HG03159 (cell line): ENCODE data around the gene SFMBT1.
"Not testable (repeated sequence)": the region's sequence is repeated elsewhere in the genome, so short reads cannot be mapped to it uniquely, and the experiment has no call there.

Experiments used
- ATAC-seq: cut with Tn5 transposase; IDR thresholded peaks from one replicate; pipeline ENCODE4 v1.9.1; 2021; ENCODE audit warnings: mild to moderate bottlenecking, moderate library complexity; ENCODE audit not compliant: unreplicated experiment

The SFMBT1 gene

DNA sequence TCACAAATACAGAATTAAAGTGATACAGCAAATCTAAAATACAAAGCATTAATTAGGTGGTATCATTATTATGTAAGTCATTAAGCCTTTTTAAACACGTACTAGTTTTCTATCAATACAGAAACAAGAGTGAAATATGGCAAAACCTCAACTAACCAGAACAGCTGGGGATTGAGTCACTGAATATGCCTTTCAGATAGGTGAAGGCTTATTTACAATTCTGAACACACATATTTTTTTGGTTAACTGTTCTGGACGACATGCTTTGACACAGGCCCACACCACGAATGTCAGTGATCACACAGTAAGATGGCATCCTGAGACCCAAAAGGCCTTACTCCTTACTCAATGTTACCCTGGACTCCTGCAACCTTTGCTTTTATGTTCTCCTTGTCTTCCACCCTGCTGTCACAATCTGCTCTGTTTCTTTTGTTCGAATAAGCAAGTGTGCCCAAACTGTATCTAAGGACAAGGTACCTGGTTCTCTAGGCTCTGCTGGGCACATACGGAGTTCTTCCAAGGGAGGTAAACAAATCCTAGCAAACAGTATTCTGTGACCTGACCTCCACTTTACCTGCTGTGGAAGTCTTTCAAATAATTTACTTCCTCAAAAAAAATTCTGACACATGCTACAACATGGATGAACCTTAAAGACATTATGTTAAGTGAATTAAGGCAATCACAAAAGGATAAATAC, 7.0 kb downstream of the SFMBT1 start:
- no peak for ATAC-seq

- ATAC-seq: no peak
These were observed 9.9 kb downstream of the SFMBT1 start for GRCh38 chr3:53035825-53036619.

GRCh38 chr3:53035018-53035417, 10.9 kb downstream of the SFMBT1 start:
- not testable (repeated sequence) for ATAC-seq

DNA sequence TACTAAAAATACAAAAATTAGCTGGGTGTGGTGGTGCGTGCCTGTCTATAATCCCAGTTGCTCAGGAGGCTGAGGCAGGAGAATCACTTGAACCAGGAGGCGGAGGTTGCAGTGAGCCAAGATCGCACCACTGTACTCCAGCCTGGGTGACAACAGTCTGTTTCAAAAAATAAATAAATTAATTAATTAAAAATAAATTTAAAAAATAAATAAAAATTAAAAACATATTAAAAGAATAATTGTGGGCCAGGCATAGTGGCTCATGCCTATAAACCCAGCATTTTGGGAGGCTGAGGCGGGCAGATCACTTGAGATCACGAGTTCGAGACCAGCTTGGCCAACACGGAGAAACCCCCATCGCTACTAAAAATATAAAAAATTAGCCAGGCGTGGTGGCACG, 11.5 kb downstream of the SFMBT1 start:
- ATAC-seq: not testable (repeated sequence)

DNA sequence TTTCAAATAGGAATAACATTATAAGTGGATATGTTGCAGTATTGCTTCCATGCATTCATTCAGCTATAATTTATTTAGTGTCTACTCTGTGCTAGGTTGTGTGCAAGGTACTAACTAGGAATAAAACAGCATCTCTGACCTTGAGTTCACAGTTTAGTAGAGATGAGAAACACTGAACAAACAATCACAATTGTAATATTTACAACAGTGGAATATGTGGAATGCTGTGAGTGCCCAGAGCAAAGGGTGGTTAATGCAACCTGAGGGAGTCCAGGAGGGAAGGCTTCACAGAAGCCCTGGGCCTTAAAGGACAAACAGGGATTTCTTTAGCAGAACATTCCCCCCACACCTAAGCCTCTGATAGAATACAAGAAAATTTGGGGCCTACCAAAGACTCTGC, 13.3 kb downstream of the SFMBT1 start:
- no peak for ATAC-seq

- ATAC-seq: no peak
These were observed 15.0 kb downstream of the SFMBT1 start for GRCh38 chr3:53030619-53031449.

DNA sequence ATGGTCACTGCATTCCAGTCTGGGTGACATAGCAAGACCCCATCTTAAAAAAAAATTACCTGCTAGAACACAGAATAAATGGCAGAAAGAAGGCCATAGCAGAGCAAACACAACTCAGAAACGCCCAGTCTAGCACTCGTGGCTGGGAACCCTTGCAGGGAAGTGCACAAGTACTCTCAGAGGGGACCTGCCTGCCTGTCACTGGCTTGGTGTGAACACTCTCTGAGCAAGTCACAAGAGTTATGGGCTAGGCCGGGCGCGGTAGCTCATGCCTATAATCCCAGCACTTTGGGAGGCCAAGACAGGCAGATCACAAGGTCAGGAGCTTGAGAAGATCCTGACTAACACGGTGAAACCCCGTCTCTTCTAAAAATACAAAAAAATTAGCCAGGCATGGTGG, 17.2 kb downstream of the SFMBT1 start:
- no peak for ATAC-seq

GRCh38 chr3:53027254-53027844, 18.5 kb downstream of the SFMBT1 start:
- no peak for ATAC-seq

DNA sequence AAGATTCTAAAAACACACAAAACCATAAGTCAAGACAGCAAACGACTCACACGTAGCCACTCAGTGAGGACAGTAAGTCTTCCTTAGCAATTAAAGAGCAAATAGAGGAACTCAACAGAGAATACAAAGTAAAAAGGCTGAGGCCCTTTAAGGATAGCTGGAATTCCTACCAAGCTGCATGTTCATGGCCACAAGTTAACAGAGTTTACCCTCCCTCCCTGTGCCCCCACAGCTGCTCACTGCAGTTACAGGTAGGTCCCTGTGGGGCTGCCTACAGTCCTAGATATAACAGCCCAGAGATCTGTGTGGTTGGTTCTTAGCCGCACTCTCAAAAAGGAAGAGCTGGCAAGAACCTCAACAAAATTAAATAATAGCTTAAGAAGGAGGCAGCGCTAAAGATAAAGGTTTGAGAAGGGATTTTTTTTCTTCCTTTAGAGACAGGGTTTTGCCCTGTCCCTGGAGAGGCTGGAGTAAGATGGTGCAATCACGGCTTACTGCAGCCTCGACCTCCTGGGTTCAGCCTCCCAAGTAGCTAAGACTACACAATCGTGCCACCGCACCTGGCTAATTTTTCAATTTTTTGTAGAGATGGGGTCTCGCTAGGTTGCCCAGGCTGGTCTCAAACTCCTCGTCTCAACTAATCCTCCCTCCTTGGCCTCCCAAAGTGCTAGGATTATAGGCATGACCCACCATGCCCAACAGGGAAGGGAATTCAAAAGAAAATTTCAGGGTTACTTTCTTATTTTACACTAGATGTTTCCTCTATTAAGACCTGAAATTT, 19.3 kb downstream of the SFMBT1 start:
- no peak for ATAC-seq

DNA sequence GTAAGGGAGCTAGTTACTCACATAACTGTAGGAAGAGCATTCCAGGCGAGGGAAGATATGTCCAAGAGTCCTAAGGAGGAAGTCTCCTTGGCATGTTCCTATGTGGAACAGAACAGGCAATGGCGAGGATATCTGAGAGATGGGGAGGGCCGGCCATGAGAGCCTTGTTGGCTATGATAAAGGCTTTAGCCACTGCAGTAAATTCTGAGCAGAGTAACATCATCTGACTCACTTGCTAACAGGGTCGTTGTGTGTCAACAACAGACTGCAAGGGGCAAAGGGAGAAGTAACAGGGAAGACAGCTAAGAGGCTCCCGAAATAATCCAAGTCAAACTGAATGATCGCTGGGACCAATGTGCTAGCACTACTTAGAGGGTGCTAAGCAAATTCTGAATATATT, 21.6 kb downstream of the SFMBT1 start:
- no peak for ATAC-seq

DNA sequence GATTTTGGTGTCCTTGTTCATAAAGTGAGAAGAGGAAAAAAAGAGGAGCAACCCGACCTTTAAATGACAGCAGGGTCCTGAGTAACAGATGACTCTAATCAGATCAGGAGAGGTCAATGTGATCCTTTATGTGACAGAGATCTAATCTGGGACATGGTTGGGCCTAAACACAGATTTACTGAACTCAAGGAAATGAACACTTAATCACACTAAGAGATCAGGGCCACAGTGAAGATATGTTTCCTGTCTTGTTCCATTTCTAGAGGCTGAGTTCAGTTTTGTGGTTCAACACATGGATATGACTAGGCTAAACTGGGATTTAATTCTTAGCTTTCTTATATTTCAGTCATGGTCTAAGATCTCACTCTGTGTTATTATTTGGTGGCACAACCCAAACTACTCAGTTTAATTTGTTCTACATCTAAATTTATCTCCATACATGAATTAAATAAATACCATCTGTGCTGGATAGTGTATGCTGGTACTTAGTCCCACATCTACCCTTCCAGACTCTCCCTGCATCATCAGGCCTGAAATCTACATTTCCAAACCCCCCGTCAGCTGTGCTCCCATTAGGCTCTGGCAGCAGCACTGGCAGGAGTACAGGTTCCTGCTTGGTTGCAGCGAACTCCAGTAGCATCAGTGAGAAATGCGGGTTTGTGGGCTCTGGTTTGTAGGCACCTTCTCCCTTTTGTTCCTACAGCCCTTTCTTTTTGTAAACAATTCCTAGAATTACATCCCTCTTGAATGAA, 22.6 kb downstream of the SFMBT1 start:
- no peak for ATAC-seq

DNA sequence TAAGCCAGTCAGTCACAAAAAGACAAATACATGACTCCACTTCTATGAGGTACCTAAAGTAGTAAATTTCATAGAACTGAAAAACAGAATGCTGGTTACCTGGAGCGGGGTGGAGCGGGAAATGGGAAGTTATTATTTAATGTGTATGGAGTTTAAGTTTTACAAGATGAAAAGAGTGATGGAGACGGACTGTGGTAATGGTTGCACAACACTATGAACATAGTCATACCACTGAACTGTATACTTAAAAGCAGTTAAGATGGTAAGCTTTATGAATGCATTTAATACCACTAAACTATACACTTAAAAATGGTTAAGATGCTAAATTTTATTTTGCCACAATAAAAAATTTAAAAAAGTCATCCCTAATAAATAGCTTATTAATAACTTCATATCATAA, 23.2 kb downstream of the SFMBT1 start:
- no peak for ATAC-seq

- no peak for ATAC-seq
These were observed 29.6 kb downstream of the SFMBT1 start for GRCh38 chr3:53016236-53016635.

GRCh38 chr3:53011324-53011723, 34.5 kb downstream of the SFMBT1 start:
- no peak for ATAC-seq

GRCh38 chr3:53009826-53010539, 35.9 kb downstream of the SFMBT1 start:
- ATAC-seq: no peak

GRCh38 chr3:53008932-53009331, 36.9 kb downstream of the SFMBT1 start:
- ATAC-seq: no peak

DNA sequence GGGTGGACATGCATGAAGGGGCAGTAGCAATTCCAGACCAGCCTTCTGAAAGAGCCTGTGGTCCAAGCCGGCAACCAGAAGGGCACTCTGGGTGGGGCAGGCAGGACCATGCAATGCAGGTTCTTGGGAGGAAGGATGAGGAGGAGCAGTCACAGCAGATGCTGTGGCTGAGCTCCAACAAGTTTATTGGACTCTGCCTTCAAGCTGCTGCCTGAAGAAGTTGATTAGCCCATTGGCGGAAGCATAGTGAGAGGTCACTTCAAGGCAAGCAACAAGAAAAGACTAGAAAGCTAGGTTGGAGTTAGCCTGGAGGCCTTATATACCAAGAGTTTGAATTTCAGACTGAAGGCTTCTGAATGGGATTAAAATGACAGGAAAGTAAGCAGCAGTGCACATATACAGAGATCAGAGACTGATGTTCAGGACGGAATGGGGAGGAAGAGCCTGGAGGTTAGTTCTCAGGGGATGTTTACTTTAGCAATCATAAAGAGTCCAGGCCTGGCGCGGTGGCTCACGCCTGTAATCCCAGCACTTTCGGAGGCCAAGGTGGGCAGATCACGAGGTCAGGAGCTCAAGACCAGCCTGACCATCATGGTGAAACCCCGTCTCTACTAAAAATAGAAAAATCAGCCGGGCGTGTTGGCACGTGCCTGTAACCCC, 39.9 kb downstream of the SFMBT1 start:
- no peak for ATAC-seq

DNA sequence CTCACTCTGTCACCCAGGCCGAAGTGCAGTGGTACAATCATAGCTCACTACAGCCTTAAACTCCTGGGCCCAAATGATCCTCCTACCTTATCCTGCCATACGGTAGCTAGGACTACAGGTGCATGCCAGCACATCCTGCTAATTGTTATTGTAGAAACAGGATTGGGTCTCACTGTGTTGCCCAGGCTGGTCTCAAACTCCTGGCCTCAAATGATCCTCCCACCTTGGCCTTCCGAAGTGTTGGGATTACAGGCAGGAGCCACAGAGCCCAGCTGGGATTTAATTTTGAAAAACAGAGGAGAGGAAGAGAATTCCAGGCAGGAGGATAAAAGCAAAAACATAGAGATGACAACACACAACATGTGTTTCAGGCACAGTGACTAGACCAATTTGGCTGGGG, 40.5 kb downstream of the SFMBT1 start:
- no peak for ATAC-seq

GRCh38 chr3:53003320-53003719, 42.6 kb downstream of the SFMBT1 start:
- ATAC-seq: no peak
